ENCODE results near the gene ABHD15.

DNA sequence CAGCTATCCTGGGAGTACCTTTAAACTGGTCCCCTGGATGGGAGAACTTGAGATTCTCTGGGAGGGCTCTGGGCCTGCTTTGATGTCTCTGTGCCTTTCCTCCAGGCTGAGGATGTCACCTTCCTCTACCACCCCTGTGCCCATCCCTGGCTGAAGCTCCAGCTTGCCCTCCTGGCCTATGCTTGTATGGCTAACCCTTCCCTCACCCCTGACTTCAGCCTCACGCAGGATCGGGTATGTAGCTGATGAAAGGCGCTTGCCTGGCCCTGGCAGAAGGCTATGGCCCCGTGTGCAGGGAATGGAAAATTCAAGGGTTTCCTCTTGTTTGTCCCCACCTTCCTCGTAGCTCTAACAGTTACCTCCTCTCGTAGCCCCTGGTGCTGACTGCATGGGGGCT, 4.6 kb upstream of the ABHD15 start:
- TF ChIP-seq, protein P1, sequence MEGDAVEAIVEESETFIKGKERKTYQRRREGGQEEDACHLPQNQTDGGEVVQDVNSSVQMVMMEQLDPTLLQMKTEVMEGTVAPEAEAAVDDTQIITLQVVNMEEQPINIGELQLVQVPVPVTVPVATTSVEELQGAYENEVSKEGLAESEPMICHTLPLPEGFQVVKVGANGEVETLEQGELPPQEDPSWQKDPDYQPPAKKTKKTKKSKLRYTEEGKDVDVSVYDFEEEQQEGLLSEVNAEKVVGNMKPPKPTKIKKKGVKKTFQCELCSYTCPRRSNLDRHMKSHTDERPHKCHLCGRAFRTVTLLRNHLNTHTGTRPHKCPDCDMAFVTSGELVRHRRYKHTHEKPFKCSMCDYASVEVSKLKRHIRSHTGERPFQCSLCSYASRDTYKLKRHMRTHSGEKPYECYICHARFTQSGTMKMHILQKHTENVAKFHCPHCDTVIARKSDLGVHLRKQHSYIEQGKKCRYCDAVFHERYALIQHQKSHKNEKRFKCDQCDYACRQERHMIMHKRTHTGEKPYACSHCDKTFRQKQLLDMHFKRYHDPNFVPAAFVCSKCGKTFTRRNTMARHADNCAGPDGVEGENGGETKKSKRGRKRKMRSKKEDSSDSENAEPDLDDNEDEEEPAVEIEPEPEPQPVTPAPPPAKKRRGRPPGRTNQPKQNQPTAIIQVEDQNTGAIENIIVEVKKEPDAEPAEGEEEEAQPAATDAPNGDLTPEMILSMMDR (IDR thresholded peaks at IDR 0.05), result no peak
- TF ChIP-seq POLR2A (IDR thresholded peaks at IDR 0.05), result no peak

Data from Peyer's patch (tissue), 4 donors.